ENCODE data around the gene ASCL2. TPM values are rescaled to one million over a fixed set of nuclear protein-coding genes. Genes with fewer than 3 reads are reported as not detected.
"Not testable (repeated sequence)": the region's sequence is repeated elsewhere in the genome, so short reads cannot be mapped to it uniquely, and the experiment has no call there.

The ASCL2 gene
- total RNA-seq, 3 donors from 2014 or later (not counting 1 experiment from before 2014, with no cell fraction given) = 10.8 to 16.8 (median 16.0) TPM

GRCh38 chr11:2240834-2241233 lies 29.6 kb downstream of the ASCL2 start:
- Histone ChIP-seq H3K4me1 (ENCODE audit: control insufficient read depth, insufficient read depth, low read length) (no peaks in the 10 kb centered on the region), H3K27me3 (ENCODE audit: control insufficient read depth, insufficient read depth, low read length) (peaks cover 4% of the 10 kb centered on the region), H3K4me3 (ENCODE audit: low read length) (no peak overlapping the region), H3K27ac (ENCODE audit: low read length) (no peak overlapping the region), H3K9me3 (ENCODE audit: control insufficient read depth, insufficient read depth, low read length) (no peaks in the 10 kb centered on the region), H3K36me3 (ENCODE audit: control insufficient read depth, insufficient read depth, low read length) (no peaks in the 10 kb centered on the region)
- Mint-ChIP-seq H3K36me3 (peaks cover 34% of the 10 kb centered on the region), H3K9me3 (peaks cover 0 to 2% of the 10 kb centered on the region in 2 donors), H3K4me3 (no peak overlapping the region), H3K27me3 (ENCODE audit: low read depth in 2 of 2) (peaks cover 11 to 27% of the 10 kb centered on the region in 2 donors), H3K27ac (no peak overlapping the region), H3K4me1 (no peaks in the 10 kb centered on the region)
- WGBS (ENCODE audit: insufficient coverage) = 100% methylated on average over 2 of the region's 3 CpGs
- intact Hi-C loops (cut with micrococcal nuclease) = no loop called here
- no peak for DNase-seq
- ATAC-seq = no peak
- TF ChIP-seq, protein P1, sequence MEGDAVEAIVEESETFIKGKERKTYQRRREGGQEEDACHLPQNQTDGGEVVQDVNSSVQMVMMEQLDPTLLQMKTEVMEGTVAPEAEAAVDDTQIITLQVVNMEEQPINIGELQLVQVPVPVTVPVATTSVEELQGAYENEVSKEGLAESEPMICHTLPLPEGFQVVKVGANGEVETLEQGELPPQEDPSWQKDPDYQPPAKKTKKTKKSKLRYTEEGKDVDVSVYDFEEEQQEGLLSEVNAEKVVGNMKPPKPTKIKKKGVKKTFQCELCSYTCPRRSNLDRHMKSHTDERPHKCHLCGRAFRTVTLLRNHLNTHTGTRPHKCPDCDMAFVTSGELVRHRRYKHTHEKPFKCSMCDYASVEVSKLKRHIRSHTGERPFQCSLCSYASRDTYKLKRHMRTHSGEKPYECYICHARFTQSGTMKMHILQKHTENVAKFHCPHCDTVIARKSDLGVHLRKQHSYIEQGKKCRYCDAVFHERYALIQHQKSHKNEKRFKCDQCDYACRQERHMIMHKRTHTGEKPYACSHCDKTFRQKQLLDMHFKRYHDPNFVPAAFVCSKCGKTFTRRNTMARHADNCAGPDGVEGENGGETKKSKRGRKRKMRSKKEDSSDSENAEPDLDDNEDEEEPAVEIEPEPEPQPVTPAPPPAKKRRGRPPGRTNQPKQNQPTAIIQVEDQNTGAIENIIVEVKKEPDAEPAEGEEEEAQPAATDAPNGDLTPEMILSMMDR (IDR thresholded peaks at IDR 0.05) = no peak

GRCh38 chr11:2237457-2238238 lies 32.7 kb downstream of the ASCL2 start:
- intact Hi-C loops (cut with micrococcal nuclease) = no loop called here
- H3K4me3 ChIP-seq (ENCODE audit: low read length) = no peak overlapping the region
- Mint-ChIP-seq H3K36me3 (peaks cover 29% of the 10 kb centered on the region), H3K27me3 (ENCODE audit: low read depth in 2 of 2) (peaks cover 6 to 9% of the 10 kb centered on the region in 2 donors), H3K9me3 (no peaks in the 10 kb centered on the region), H3K4me3 (no peak overlapping the region), H3K27ac (no peak overlapping the region), H3K4me1 (no peaks in the 10 kb centered on the region)
- no peaks in the 10 kb centered on the region for H3K27me3 ChIP-seq (ENCODE audit: control insufficient read depth, insufficient read depth, low read length)
- no peaks in the 10 kb centered on the region for H3K36me3 ChIP-seq (ENCODE audit: control insufficient read depth, insufficient read depth, low read length)
- H3K9me3 ChIP-seq (ENCODE audit: control insufficient read depth, insufficient read depth, low read length) = no peaks in the 10 kb centered on the region
- DNase-seq (no peak), ATAC-seq (no peak)
- H3K27ac ChIP-seq (ENCODE audit: low read length) = no peak overlapping the region
- TF ChIP-seq, protein P1 (IDR thresholded peaks at IDR 0.05) = no peak
- H3K4me1 ChIP-seq (ENCODE audit: control insufficient read depth, insufficient read depth, low read length) = no peaks in the 10 kb centered on the region
- 92% methylated on average over 22 of the region's 22 CpGs for WGBS (ENCODE audit: insufficient coverage)

GRCh38 chr11:2236381-2237134 lies 33.8 kb downstream of the ASCL2 start:
- H3K4me1 Mint-ChIP-seq; H3K4me3 Mint-ChIP-seq; H3K4me1 ChIP-seq (ENCODE audit: control insufficient read depth, insufficient read depth, low read length); H3K9me3 ChIP-seq (ENCODE audit: control insufficient read depth, insufficient read depth, low read length); H3K9me3 Mint-ChIP-seq; ATAC-seq; H3K27ac ChIP-seq (ENCODE audit: low read length); H3K27me3 Mint-ChIP-seq (ENCODE audit: low read depth in 2 of 2); H3K27me3 ChIP-seq (ENCODE audit: control insufficient read depth, insufficient read depth, low read length); DNase-seq; H3K36me3 ChIP-seq (ENCODE audit: control insufficient read depth, insufficient read depth, low read length); H3K4me3 ChIP-seq (ENCODE audit: low read length); H3K27ac Mint-ChIP-seq; intact Hi-C loops (cut with micrococcal nuclease): not testable (repeated sequence)
- peaks cover 18% of the 10 kb centered on the region for H3K36me3 Mint-ChIP-seq
- WGBS (ENCODE audit: insufficient coverage) = 94% methylated on average over 23 of the region's 23 CpGs

GRCh38 chr11:2235588-2236326 lies 34.6 kb downstream of the ASCL2 start:
- Mint-ChIP-seq H3K36me3 (peaks cover 16% of the 10 kb centered on the region), H3K4me3 (no peak overlapping the region), H3K4me1 (no peaks in the 10 kb centered on the region), H3K9me3 (peaks cover under 1 to 1% of the 10 kb centered on the region in 2 donors), H3K27ac (no peak overlapping the region), H3K27me3 (ENCODE audit: low read depth in 2 of 2) (peaks cover 6 to 11% of the 10 kb centered on the region in 2 donors)
- TF ChIP-seq, protein P1 (IDR thresholded peaks at IDR 0.05) = no peak
- Histone ChIP-seq H3K36me3 (ENCODE audit: control insufficient read depth, insufficient read depth, low read length) (no peaks in the 10 kb centered on the region), H3K4me1 (ENCODE audit: control insufficient read depth, insufficient read depth, low read length) (no peaks in the 10 kb centered on the region), H3K27ac (ENCODE audit: low read length) (no peak overlapping the region), H3K4me3 (ENCODE audit: low read length) (no peak overlapping the region), H3K27me3 (ENCODE audit: control insufficient read depth, insufficient read depth, low read length) (no peaks in the 10 kb centered on the region), H3K9me3 (ENCODE audit: control insufficient read depth, insufficient read depth, low read length) (no peaks in the 10 kb centered on the region)
- WGBS (ENCODE audit: insufficient coverage) = 94% methylated on average over 14 of the region's 14 CpGs
- DNase-seq (no peak), ATAC-seq (no peak)
- intact Hi-C loops (cut with micrococcal nuclease) = no loop called here

Data from natural killer cell (primary cell).